DND-41 (cell line): ENCODE measurements around the gene IMPG1.

ENCODE experiments used
- ATAC-seq: fragments of 200-7000 bp; cut with Tn5 transposase; 3 replicates; pipeline ENCODE4 v1.9.1; 2021; ENCODE audit warnings: low read depth; ENCODE audit not compliant: insufficient read depth
- DNase-seq: peaks from one replicate; pipeline ENCODE4 v3.0.0-alpha.2; 2020
- H2AFZ ChIP-seq: 2 replicates; pipeline ENCODE4 v1.6.0; 2012; ENCODE audit warnings: low read depth, low read length
- H3K27ac ChIP-seq: 2 replicates; pipeline ENCODE4 v1.5.1; 2012; ENCODE audit warnings: low read length, inconsistent platforms
- H3K27me3 ChIP-seq: fragments of 200-600 bp; sonication (generic); 2 replicates; pipeline ENCODE4 v1.6.0; 2012; ENCODE audit warnings: low read length, mild to moderate bottlenecking, inconsistent platforms; ENCODE audit not compliant: insufficient read depth, poor library complexity
- H3K36me3 ChIP-seq: 2 replicates; pipeline ENCODE4 v1.5.1; 2012; ENCODE audit warnings: low read length, inconsistent platforms; ENCODE audit not compliant: insufficient read depth
- H3K4me1 ChIP-seq: 2 replicates; pipeline ENCODE4 v1.5.1; 2012; ENCODE audit warnings: mild to moderate bottlenecking, low read length; ENCODE audit not compliant: insufficient read depth
- H3K4me2 ChIP-seq: 2 replicates; pipeline ENCODE4 v1.6.0; 2012; ENCODE audit warnings: mild to moderate bottlenecking, moderate library complexity, low read length, inconsistent platforms; ENCODE audit not compliant: insufficient read depth
- H3K4me3 ChIP-seq, 2 experiments: fragments of 200-600 bp in 1 of 2; shearing (Covaris generic) in 1 of 2; 2 replicates each; pipeline ENCODE4 v1.5.1; 2012 to 2016; ENCODE audit warnings: inconsistent platforms in 2 of 2, low read length in 2 of 2, mild to moderate bottlenecking in 2 of 2, low read depth in 1 of 2, moderate library complexity in 1 of 2
- H3K79me2 ChIP-seq: 2 replicates; pipeline ENCODE4 v1.6.0; 2012; ENCODE audit warnings: low read length, inconsistent platforms; ENCODE audit not compliant: insufficient read depth
- H3K9ac ChIP-seq: 2 replicates; pipeline ENCODE4 v1.6.0; 2012; ENCODE audit warnings: low read depth, mild to moderate bottlenecking, inconsistent platforms, low read length, moderate library complexity
- H3K9me3 ChIP-seq: 2 replicates; pipeline ENCODE4 v1.5.1; 2012; ENCODE audit warnings: low read length, moderate library complexity, mild to moderate bottlenecking, inconsistent platforms; ENCODE audit not compliant: insufficient read depth, severe bottlenecking
- H4K20me1 ChIP-seq: 2 replicates; pipeline ENCODE4 v1.6.0; 2012; ENCODE audit warnings: low read length; ENCODE audit not compliant: insufficient read depth
- EZH2 ChIP-seq: IDR thresholded peaks from 3 replicates; pipeline ENCODE4 v1.6.1; 2012; ENCODE audit warnings: borderline replicate concordance, low read depth, mild to moderate bottlenecking, moderate library complexity, low read length, inconsistent platforms; ENCODE audit not compliant: severe bottlenecking
- TF ChIP-seq, protein P1 (sequence below): IDR thresholded peaks from 2 replicates; pipeline ENCODE4 v1.5.1; 2012; ENCODE audit warnings: borderline replicate concordance, low read length, moderate library complexity, mild to moderate bottlenecking; ENCODE audit not compliant: poor library complexity, severe bottlenecking; ENCODE audit errors: extremely low read depth

Gene IMPG1

DNA sequence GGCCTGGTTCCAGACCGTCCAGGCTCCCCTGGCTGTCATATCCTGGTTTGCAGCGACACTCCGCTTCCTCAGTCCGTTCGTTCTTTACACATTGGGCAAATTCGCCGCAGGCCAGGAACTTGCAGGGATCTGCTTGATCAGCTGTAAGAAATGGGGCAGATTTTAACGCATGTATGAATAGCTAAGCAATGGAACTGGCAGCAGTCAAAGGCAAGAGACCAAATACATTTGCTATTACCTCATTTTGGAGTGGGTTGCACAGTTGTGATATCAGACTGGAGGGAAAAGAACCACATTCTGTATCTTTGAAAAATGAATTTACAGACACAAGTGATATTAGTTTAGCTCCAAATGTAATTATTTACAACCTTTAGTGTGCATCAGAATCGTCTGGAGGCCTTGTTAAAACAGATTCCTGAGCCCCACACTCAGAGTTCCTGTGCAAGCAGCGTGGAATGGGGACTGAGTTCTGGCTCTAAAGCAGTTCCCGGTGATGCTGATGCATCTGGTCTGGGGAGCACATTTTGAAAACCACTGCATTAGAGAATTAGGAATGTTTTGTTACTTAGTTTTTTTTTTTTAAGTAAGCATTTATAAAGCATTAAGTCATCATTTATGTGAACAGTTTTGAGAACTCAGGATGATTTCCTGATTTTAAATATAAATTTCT is 141.3 kb downstream of the IMPG1 start:
- H3K27me3 ChIP-seq, result no peaks in the 10 kb centered on the region

DNA sequence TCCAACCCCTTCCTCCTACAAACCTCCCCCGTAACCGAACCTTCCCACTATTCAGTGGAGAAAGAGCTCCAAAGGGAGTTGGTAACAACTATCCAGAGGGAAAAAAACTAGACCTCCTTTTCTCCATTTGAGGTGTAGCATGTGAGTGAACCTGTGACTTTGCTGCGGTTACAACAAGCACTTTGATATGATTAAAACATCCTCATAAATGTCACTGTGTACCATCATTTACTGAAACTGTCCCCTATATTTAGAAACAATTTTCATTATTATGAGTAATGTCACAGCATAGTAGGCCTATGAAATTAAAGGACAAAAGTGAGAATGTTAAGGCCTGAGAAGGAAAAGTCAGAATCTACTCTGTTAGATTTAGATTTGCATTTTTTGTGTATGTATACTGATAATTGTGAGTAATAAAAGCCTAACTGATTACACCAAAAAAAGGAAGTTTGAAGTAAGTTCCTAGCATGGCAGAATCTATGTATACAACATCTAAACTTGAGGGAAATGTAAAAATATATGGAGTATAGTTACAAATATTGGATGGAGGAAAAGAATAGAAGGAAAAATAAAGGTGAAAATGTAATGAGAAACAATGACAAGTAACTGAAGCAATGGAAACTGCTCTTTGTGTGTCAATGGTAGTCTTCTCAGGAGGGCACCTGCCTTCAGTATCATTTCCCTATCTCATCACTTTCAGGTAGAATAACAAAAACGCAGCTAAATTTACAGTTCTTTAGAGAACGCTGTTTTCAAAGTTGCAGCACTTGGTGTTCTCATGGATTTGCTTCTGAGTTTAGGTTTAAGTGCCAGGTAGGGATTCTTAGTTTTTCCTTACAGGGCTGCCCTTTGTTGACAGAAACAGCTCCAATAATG is 145.9 kb downstream of the IMPG1 start:
- Histone ChIP-seq H3K9me3 (no peaks in the 10 kb centered on the region), H3K79me2 (no peaks in the 10 kb centered on the region), H3K9ac (no peak overlapping the region), H3K27me3 (no peaks in the 10 kb centered on the region), H4K20me1 (no peaks in the 10 kb centered on the region), H3K4me2 (no peak overlapping the region), H3K4me3 (no peak overlapping the region), H2AFZ (no peak overlapping the region), H3K36me3 (no peaks in the 10 kb centered on the region), H3K4me1 (no peaks in the 10 kb centered on the region), H3K27ac (no peak overlapping the region)
- no peak for ATAC-seq
- TF ChIP-seq, protein P1, sequence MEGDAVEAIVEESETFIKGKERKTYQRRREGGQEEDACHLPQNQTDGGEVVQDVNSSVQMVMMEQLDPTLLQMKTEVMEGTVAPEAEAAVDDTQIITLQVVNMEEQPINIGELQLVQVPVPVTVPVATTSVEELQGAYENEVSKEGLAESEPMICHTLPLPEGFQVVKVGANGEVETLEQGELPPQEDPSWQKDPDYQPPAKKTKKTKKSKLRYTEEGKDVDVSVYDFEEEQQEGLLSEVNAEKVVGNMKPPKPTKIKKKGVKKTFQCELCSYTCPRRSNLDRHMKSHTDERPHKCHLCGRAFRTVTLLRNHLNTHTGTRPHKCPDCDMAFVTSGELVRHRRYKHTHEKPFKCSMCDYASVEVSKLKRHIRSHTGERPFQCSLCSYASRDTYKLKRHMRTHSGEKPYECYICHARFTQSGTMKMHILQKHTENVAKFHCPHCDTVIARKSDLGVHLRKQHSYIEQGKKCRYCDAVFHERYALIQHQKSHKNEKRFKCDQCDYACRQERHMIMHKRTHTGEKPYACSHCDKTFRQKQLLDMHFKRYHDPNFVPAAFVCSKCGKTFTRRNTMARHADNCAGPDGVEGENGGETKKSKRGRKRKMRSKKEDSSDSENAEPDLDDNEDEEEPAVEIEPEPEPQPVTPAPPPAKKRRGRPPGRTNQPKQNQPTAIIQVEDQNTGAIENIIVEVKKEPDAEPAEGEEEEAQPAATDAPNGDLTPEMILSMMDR, result no peak
- no peak for TF ChIP-seq EZH2
- DNase-seq, result no peak

More for the DNA sequence above, 141.3 kb downstream of the IMPG1 start:
- H3K9ac ChIP-seq, result no peak overlapping the region
- H3K79me2 ChIP-seq, result no peaks in the 10 kb centered on the region
- DNase-seq (no peak), ATAC-seq (no peak)
- no peaks in the 10 kb centered on the region for H3K36me3 ChIP-seq
- H3K4me3 ChIP-seq, result no peak overlapping the region
- H3K27ac ChIP-seq, result no peak overlapping the region
- no peaks in the 10 kb centered on the region for H3K9me3 ChIP-seq
- H3K4me1 ChIP-seq, result no peaks in the 10 kb centered on the region
- no peaks in the 10 kb centered on the region for H4K20me1 ChIP-seq
- TF ChIP-seq EZH2, result no peak
- TF ChIP-seq, protein P1, result no peak
- H2AFZ ChIP-seq, result no peak overlapping the region
- no peak overlapping the region for H3K4me2 ChIP-seq

DNA sequence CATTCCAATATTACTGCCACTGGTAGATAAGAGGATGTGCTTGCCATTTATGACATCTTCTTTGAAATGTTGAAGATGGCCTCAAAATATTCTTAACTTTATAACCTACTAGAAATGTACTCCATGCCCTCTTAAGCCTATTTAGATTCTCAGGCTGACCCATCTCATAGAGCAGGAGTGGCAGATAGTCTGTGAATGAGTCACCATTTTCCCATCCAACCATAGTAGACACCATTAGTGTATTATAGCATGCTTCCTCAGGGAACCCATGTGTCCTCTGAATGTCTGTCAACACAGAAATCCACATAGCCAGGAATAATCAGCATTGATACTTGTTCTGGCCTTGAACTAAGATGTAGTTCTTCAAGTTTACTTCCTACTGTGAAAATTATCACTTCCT is 150.2 kb downstream of the IMPG1 start:
- H3K27me3 ChIP-seq, result no peaks in the 10 kb centered on the region
- no peak overlapping the region for H3K27ac ChIP-seq
- no peaks in the 10 kb centered on the region for H3K4me1 ChIP-seq
- DNase-seq (no peak), ATAC-seq (no peak)
- no peak overlapping the region for H3K9ac ChIP-seq
- no peak for TF ChIP-seq EZH2
- TF ChIP-seq, protein P1, result no peak
- H3K4me2 ChIP-seq, result no peak overlapping the region
- H3K4me3 ChIP-seq, result no peak overlapping the region
- H3K79me2 ChIP-seq, result no peaks in the 10 kb centered on the region
- H2AFZ ChIP-seq, result no peak overlapping the region
- no peaks in the 10 kb centered on the region for H3K9me3 ChIP-seq
- no peaks in the 10 kb centered on the region for H4K20me1 ChIP-seq
- H3K36me3 ChIP-seq, result no peaks in the 10 kb centered on the region
